PFSK-1 (cell line): ENCODE measurements around the gene DIAPH2.

Source experiments
- FOXP2 ChIP-seq: optimal IDR thresholded peaks from 2 replicates; pipeline ENCODE3; 2011; ENCODE audit warnings: borderline replicate concordance, control low read depth, inconsistent platforms; ENCODE audit not compliant: insufficient read depth; ENCODE audit errors: extremely low read length, extremely low read depth
- POLR2AphosphoS5 ChIP-seq: IDR thresholded peaks from 2 replicates; pipeline ENCODE4 v1.6.1; 2012; ENCODE audit warnings: low read depth, mild to moderate bottlenecking, control low read depth, low read length, moderate library complexity
- SIN3A ChIP-seq: IDR thresholded peaks from 2 replicates; pipeline ENCODE4 v1.6.1; 2012; ENCODE audit warnings: mild to moderate bottlenecking, low read length, moderate library complexity, borderline replicate concordance; ENCODE audit not compliant: insufficient read depth
- TAF1 ChIP-seq: IDR thresholded peaks from 2 replicates; pipeline ENCODE4 v1.6.1; 2012; ENCODE audit warnings: low read length, control low read depth, borderline replicate concordance; ENCODE audit not compliant: insufficient read depth
- TF ChIP-seq, protein P1 (sequence below), 2 experiments: IDR thresholded peaks; 2 replicates each; pipeline versions ENCODE4 v1.6.1 to v1.8.0; 2011 to 2012; ENCODE audit warnings: low read depth in 2 of 2, low read length in 2 of 2, control low read depth in 1 of 2, inconsistent platforms in 1 of 2, mild to moderate bottlenecking in 1 of 2, moderate library complexity in 1 of 2; ENCODE audit not compliant: insufficient read depth in 1 of 2

- TF ChIP-seq, protein P1, sequence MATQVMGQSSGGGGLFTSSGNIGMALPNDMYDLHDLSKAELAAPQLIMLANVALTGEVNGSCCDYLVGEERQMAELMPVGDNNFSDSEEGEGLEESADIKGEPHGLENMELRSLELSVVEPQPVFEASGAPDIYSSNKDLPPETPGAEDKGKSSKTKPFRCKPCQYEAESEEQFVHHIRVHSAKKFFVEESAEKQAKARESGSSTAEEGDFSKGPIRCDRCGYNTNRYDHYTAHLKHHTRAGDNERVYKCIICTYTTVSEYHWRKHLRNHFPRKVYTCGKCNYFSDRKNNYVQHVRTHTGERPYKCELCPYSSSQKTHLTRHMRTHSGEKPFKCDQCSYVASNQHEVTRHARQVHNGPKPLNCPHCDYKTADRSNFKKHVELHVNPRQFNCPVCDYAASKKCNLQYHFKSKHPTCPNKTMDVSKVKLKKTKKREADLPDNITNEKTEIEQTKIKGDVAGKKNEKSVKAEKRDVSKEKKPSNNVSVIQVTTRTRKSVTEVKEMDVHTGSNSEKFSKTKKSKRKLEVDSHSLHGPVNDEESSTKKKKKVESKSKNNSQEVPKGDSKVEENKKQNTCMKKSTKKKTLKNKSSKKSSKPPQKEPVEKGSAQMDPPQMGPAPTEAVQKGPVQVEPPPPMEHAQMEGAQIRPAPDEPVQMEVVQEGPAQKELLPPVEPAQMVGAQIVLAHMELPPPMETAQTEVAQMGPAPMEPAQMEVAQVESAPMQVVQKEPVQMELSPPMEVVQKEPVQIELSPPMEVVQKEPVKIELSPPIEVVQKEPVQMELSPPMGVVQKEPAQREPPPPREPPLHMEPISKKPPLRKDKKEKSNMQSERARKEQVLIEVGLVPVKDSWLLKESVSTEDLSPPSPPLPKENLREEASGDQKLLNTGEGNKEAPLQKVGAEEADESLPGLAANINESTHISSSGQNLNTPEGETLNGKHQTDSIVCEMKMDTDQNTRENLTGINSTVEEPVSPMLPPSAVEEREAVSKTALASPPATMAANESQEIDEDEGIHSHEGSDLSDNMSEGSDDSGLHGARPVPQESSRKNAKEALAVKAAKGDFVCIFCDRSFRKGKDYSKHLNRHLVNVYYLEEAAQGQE (IDR thresholded peaks at IDR 0.05; ENCODE audit: insufficient read depth in 1 of 2, low read depth in 2 of 2, low read length in 2 of 2), result no peak
- no peak for TF ChIP-seq POLR2AphosphoS5
- no peak for TF ChIP-seq FOXP2
- no peak for TF ChIP-seq TAF1
- TF ChIP-seq SIN3A, result no peak
These were observed 700.0 kb downstream of the DIAPH2 start for GRCh38 chrX:97384685-97385084.
